Mesenchymal stem cell (in vitro differentiated cells and primary cell): Measurements from ENCODE around the gene SAMD9.

Experiments used
- DNase-seq: peaks from one replicate; pipeline ENCODE4 v3.0.0-alpha.2; 2013
- H2AFZ ChIP-seq: one replicate; pipeline ENCODE4 v1.6.1; 2013; ENCODE audit warnings: low read depth, mild to moderate bottlenecking, control low read depth, inconsistent platforms, low read length, moderate library complexity
- H2AK5ac ChIP-seq: 2 replicates; pipeline ENCODE4 v1.6.1; 2013; ENCODE audit warnings: low read length, moderate library complexity, mild to moderate bottlenecking, inconsistent platforms; ENCODE audit not compliant: severe bottlenecking
- H2BK120ac ChIP-seq: one replicate; pipeline ENCODE4 v1.6.1; 2013; ENCODE audit warnings: low read depth, mild to moderate bottlenecking, inconsistent platforms, low read length, moderate library complexity
- H2BK12ac ChIP-seq, 2 experiments: one replicate each; pipeline ENCODE4 v1.6.1; 2013; ENCODE audit warnings: inconsistent platforms in 2 of 2, low read length in 2 of 2, mild to moderate bottlenecking in 2 of 2, moderate library complexity in 2 of 2, control low read depth in 1 of 2
- H2BK15ac ChIP-seq: one replicate; pipeline ENCODE4 v1.6.1; 2013; ENCODE audit warnings: mild to moderate bottlenecking, low read depth, inconsistent platforms; ENCODE audit not compliant: poor library complexity, severe bottlenecking
- H2BK5ac ChIP-seq: 2 replicates; pipeline ENCODE4 v1.6.1; 2013; ENCODE audit warnings: low read depth, mild to moderate bottlenecking, low read length, control low read depth, inconsistent platforms; ENCODE audit not compliant: poor library complexity, severe bottlenecking
- H3K14ac ChIP-seq, 2 experiments: one replicate each; pipeline ENCODE4 v1.6.1; 2013; ENCODE audit warnings: inconsistent platforms in 2 of 2, low read length in 2 of 2, control low read depth in 1 of 2, mild to moderate bottlenecking in 1 of 2, moderate library complexity in 1 of 2
- H3K18ac ChIP-seq, 2 experiments: one replicate each; pipeline ENCODE4 v1.6.1; 2013; ENCODE audit warnings: inconsistent platforms in 2 of 2, low read length in 2 of 2, control low read depth in 1 of 2, low read depth in 1 of 2, mild to moderate bottlenecking in 1 of 2
- H3K23ac ChIP-seq, 2 experiments: one replicate each; pipeline ENCODE4 v1.6.1; 2013; ENCODE audit warnings: inconsistent platforms in 2 of 2, low read length in 2 of 2, mild to moderate bottlenecking in 2 of 2, moderate library complexity in 2 of 2, control low read depth in 1 of 2
- H3K27ac ChIP-seq: 2 replicates; pipeline ENCODE4 v1.5.1; 2013; ENCODE audit warnings: mild to moderate bottlenecking, moderate library complexity, low read length, control low read depth, inconsistent platforms; ENCODE audit not compliant: poor library complexity, severe bottlenecking
- H3K27me3 ChIP-seq, 2 experiments: 2 replicates each; pipeline versions ENCODE4 v1.6.1 to v1.7.0; 2013; ENCODE audit warnings: low read length in 2 of 2, mild to moderate bottlenecking in 2 of 2, moderate library complexity in 2 of 2, control low read depth in 1 of 2, inconsistent platforms in 1 of 2; ENCODE audit not compliant: control insufficient read depth in 1 of 2, insufficient read depth in 1 of 2
- H3K36me3 ChIP-seq, 2 experiments: 2 replicates each; pipeline versions ENCODE4 v1.6.1 to v1.7.0; 2013; ENCODE audit warnings: low read length in 2 of 2, control low read depth in 1 of 2, inconsistent platforms in 1 of 2, low read depth in 1 of 2, mild to moderate bottlenecking in 1 of 2; ENCODE audit not compliant: insufficient read depth in 2 of 2, control insufficient read depth in 1 of 2
- H3K4ac ChIP-seq, 2 experiments: one replicate each; pipeline ENCODE4 v1.6.1; 2013; ENCODE audit warnings: inconsistent platforms in 2 of 2, low read length in 2 of 2, mild to moderate bottlenecking in 2 of 2, moderate library complexity in 2 of 2, control low read depth in 1 of 2, low read depth in 1 of 2
- H3K4me1 ChIP-seq: 2 replicates; pipeline ENCODE4 v1.6.1; 2013; ENCODE audit warnings: low read depth, low read length, control low read depth; ENCODE audit not compliant: control insufficient read depth, insufficient read depth
- H3K4me2 ChIP-seq: 2 replicates; pipeline ENCODE4 v1.6.1; 2013; ENCODE audit warnings: low read length, mild to moderate bottlenecking, inconsistent platforms; ENCODE audit not compliant: poor library complexity, severe bottlenecking
- H3K4me3 ChIP-seq, 2 experiments: 2 replicates each; pipeline versions ENCODE4 v1.5.1 to v1.7.0; 2013; ENCODE audit warnings: low read length in 2 of 2, mild to moderate bottlenecking in 2 of 2, control low read depth in 1 of 2, low read depth in 1 of 2; ENCODE audit not compliant: insufficient read depth in 1 of 2
- H3K79me1 ChIP-seq: replicated peaks from 2 replicates; pipeline ENCODE4 v1.6.1; 2013; ENCODE audit warnings: mild to moderate bottlenecking, control low read depth, low read length, inconsistent platforms; ENCODE audit not compliant: poor library complexity, severe bottlenecking
- H3K9ac ChIP-seq: 2 replicates; pipeline ENCODE4 v1.7.0; 2013; ENCODE audit warnings: mild to moderate bottlenecking, low read length, moderate library complexity
- H3K9me3 ChIP-seq: 2 replicates; pipeline ENCODE4 v1.7.0; 2013; ENCODE audit warnings: mild to moderate bottlenecking, low read length; ENCODE audit not compliant: control insufficient read depth
- H4K8ac ChIP-seq: one replicate; pipeline ENCODE4 v1.6.1; 2013; ENCODE audit warnings: inconsistent platforms, mild to moderate bottlenecking, low read length, moderate library complexity
- H4K91ac ChIP-seq: one replicate; pipeline ENCODE4 v1.6.1; 2013; ENCODE audit warnings: mild to moderate bottlenecking, low read length, inconsistent platforms
- WGBS: methylation state at CpG from one replicate; pipeline ENCODE4 v1.1.7; 2013; ENCODE audit warnings: mixed read lengths; 5-methylcytosine and 5-hydroxymethylcytosine counted together

SAMD9 gene

DNA sequence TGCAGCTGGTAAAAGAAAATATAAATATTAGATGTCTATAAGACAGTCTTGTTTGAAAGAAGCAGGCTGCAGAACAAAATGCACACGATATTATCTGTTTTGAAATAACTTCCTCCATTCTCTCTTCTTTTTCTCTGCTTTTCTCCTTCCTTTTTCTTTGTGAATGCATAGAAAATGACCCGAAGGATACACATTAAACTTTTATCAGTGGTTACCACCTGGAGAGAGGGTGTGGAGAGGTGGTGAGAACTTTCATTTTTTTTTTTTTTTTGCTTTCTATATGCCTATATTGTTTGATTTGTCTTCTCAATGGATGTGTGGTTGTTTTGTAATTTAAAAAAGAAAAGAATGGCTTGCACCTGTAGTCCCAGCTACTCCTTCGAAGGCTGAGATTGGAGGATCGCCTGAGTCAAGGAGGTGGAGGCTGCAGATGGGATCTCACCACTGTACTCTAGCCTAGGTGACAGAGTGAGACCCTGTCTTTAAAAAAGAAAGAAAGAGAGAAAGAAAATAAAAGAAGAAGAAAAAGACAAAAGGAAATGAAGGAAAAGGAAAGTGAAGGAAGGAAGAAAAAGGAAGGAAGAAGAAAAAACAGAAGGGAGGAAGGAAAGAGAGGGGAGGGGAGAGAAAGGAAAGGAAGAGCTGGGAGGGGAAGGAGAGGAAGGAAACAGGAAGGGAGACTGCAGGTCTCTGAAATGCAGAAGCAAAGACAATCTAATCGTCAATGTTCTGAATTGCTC is 64.4 kb downstream of the SAMD9 start:
- no peak overlapping the region for H3K4ac ChIP-seq
- no peak overlapping the region for H2AK5ac ChIP-seq

DNA sequence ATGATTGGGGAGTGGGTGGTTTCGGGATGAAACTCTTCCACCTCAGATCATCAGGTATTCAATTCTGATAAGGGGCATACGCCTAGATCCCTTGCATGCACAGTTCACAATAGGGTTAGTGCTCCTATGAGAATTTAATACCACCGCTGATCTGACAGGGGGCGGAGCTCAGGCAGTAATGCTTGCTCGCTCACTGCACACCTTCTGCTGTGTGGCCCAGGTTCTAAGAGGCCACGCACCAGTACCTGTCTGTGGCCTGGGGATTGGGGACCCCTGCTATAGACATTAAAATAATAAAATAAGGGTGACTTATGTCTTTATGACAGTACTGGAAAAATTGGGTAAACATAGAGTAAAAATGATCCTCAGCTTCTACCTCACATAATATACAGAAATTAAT is 66.1 kb downstream of the SAMD9 start:
- no peak overlapping the region for H2BK5ac ChIP-seq
- no peak overlapping the region for H3K9ac ChIP-seq
- no peak overlapping the region for H2BK12ac ChIP-seq
- H3K23ac ChIP-seq = no peak overlapping the region
- H3K9me3 ChIP-seq = no peaks in the 10 kb centered on the region
- H3K4me3 ChIP-seq = no peak overlapping the region
- H3K27me3 ChIP-seq = no peaks in the 10 kb centered on the region
- no peak overlapping the region for H2AK5ac ChIP-seq
- no peaks in the 10 kb centered on the region for H3K36me3 ChIP-seq
- H3K79me1 ChIP-seq = no peaks in the 10 kb centered on the region
- 91% methylated on average over 5 of the region's 6 CpGs for WGBS
- no peak overlapping the region for H3K4ac ChIP-seq
- H4K91ac ChIP-seq = no peak overlapping the region
- no peak overlapping the region for H3K27ac ChIP-seq
- H3K14ac ChIP-seq = no peak overlapping the region
- H2BK15ac ChIP-seq = no peak overlapping the region
- no peak overlapping the region for H3K4me2 ChIP-seq
- H4K8ac ChIP-seq = no peak overlapping the region
- H2BK120ac ChIP-seq = no peak overlapping the region
- DNase-seq = no peak
- no peak overlapping the region for H2AFZ ChIP-seq
- H3K4me1 ChIP-seq = no peaks in the 10 kb centered on the region
- H3K18ac ChIP-seq = no peak overlapping the region

More for the DNA sequence above, 64.4 kb downstream of the SAMD9 start:
- no peaks in the 10 kb centered on the region for H3K4me1 ChIP-seq
- H3K14ac ChIP-seq = no peak overlapping the region
- H3K27me3 ChIP-seq = no peaks in the 10 kb centered on the region
- H2BK12ac ChIP-seq = no peak overlapping the region
- H3K4me3 ChIP-seq = no peak overlapping the region
- no peak for DNase-seq
- no peak overlapping the region for H2AFZ ChIP-seq
- H3K4me2 ChIP-seq = no peak overlapping the region
- 94% methylated on average over 4 of the region's 5 CpGs for WGBS
- no peak overlapping the region for H2BK15ac ChIP-seq
- H3K9me3 ChIP-seq = no peaks in the 10 kb centered on the region
- no peak overlapping the region for H3K23ac ChIP-seq
- H4K8ac ChIP-seq = no peak overlapping the region
- no peak overlapping the region for H3K18ac ChIP-seq
- H4K91ac ChIP-seq = no peak overlapping the region
- H2BK120ac ChIP-seq = no peak overlapping the region
- H3K27ac ChIP-seq = no peak overlapping the region
- H3K79me1 ChIP-seq = no peaks in the 10 kb centered on the region
- H3K9ac ChIP-seq = no peak overlapping the region
- H2BK5ac ChIP-seq = no peak overlapping the region
- no peaks in the 10 kb centered on the region for H3K36me3 ChIP-seq
